ENCODE results near the gene NPR1.

DNA sequence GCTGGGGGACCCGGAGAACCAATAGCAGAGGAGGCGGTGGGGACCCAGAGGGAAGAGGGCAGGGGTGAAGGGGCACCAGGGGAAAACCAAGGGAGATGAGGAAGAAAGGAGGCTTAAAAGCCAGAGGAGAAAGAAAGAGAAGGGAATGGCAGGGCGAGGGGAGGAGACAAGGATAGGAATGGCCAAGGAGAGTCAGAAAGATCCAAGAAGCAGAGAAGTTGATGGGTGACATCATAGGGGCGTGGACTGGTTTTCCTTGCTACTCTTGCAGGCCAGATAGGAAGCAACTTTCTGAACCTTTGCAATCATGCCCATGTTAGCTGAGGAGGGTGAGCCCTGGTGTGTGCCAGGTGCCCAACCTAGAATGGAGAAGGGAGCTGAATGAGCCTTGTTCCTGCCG is 5.4 kb downstream of the NPR1 start:
- TF ChIP-seq CTCF (IDR thresholded peaks at IDR 0.05; ENCODE audit: low read depth, low read length) (no peak), EZH2phosphoT487 (IDR thresholded peaks at IDR 0.05; ENCODE audit: low read depth) (no peak)
